CD14-positive monocyte (primary cell): Measurements from ENCODE around the gene TAS2R19. TPM values are rescaled to one million over a fixed set of nuclear protein-coding genes. Genes with fewer than 3 reads are reported as not detected.

Experiments used
- DNase-seq, 3 donors: peaks; one replicate each; pipeline ENCODE4 v3.0.0-alpha.2; 2011 to 2022
- H2AFZ ChIP-seq: 2 replicates; pipeline ENCODE4 v1.6.0; 2012; ENCODE audit warnings: mild to moderate bottlenecking, low read depth, low read length, inconsistent platforms; ENCODE audit not compliant: insufficient read depth, poor library complexity, severe bottlenecking
- H3K27ac ChIP-seq, 2 donors: 1 replicate in 1 of 2; 2 replicates in 1 of 2; pipeline ENCODE4 v1.5.1; 2012 to 2013; ENCODE audit warnings: low read length in 2 of 2, control low read depth in 1 of 2, inconsistent platforms in 1 of 2, low read depth in 1 of 2, mild to moderate bottlenecking in 1 of 2
- H3K27me3 ChIP-seq, 2 donors: one replicate each; pipeline versions ENCODE4 v1.6.0 to v1.6.1; 2011 to 2013; ENCODE audit warnings: low read length in 2 of 2; ENCODE audit not compliant: control insufficient read depth in 2 of 2, insufficient read depth in 2 of 2
- H3K36me3 ChIP-seq, 2 donors: replicated peaks in 1 of 2; 1 replicate in 1 of 2; 2 replicates in 1 of 2; pipeline versions ENCODE4 v1.5.1 to v1.6.1; 2012 to 2013; ENCODE audit warnings: low read length in 2 of 2, control low read depth in 1 of 2, inconsistent platforms in 1 of 2, mild to moderate bottlenecking in 1 of 2; ENCODE audit not compliant: insufficient read depth in 2 of 2, control insufficient read depth in 1 of 2
- H3K4me1 ChIP-seq, 2 donors: 1 replicate in 1 of 2; 2 replicates in 1 of 2; pipeline versions ENCODE4 v1.5.1 to v1.6.1; 2012 to 2013; ENCODE audit warnings: low read length in 2 of 2, control low read depth in 1 of 2, inconsistent platforms in 1 of 2, mild to moderate bottlenecking in 1 of 2, moderate library complexity in 1 of 2; ENCODE audit not compliant: insufficient read depth in 2 of 2, control insufficient read depth in 1 of 2
- H3K4me2 ChIP-seq: replicated peaks from 2 replicates; pipeline ENCODE3; 2012; ENCODE audit warnings: low read length, moderate library complexity, mild to moderate bottlenecking; ENCODE audit not compliant: poor library complexity, severe bottlenecking; ENCODE audit errors: extremely low read depth
- H3K4me3 ChIP-seq, 3 experiments: fragments of 200-600 bp in 1 of 3; sonication (generic) in 1 of 3; replicated peaks in 1 of 3; 1 replicate in 2 of 3; 2 replicates in 1 of 3; pipeline ENCODE4 v1.5.1; 2011 to 2013; ENCODE audit warnings: low read length in 3 of 3, mild to moderate bottlenecking in 3 of 3, control low read depth in 2 of 3, low read depth in 2 of 3, inconsistent platforms in 1 of 3, moderate library complexity in 1 of 3
- H3K79me2 ChIP-seq: 2 replicates; pipeline ENCODE4 v1.6.0; 2012; ENCODE audit warnings: mild to moderate bottlenecking, control low read depth, inconsistent platforms, low read length, moderate library complexity; ENCODE audit not compliant: insufficient read depth
- H3K9ac ChIP-seq: 2 replicates; pipeline ENCODE4 v1.6.0; 2017; ENCODE audit warnings: low read length, mild to moderate bottlenecking; ENCODE audit not compliant: insufficient read depth, poor library complexity, severe bottlenecking
- H3K9me3 ChIP-seq, 2 donors: replicated peaks in 1 of 2; 1 replicate in 1 of 2; 2 replicates in 1 of 2; pipeline versions ENCODE4 v1.5.1 to v1.6.1; 2012 to 2013; ENCODE audit warnings: low read length in 2 of 2, control low read depth in 1 of 2; ENCODE audit not compliant: control insufficient read depth in 1 of 2, insufficient read depth in 1 of 2
- H4K20me1 ChIP-seq: 2 replicates; pipeline ENCODE4 v1.6.0; 2012; ENCODE audit warnings: mild to moderate bottlenecking, low read length, control low read depth, moderate library complexity; ENCODE audit not compliant: insufficient read depth
- H3K27ac Mint-ChIP-seq, 7 donors: one replicate each; pipeline ENCODE4 v1.8.0; 2020; ENCODE audit warnings: mild to moderate bottlenecking in 7 of 7, mixed read lengths in 7 of 7, moderate library complexity in 6 of 7, inconsistent platforms in 2 of 7
- H3K27me3 Mint-ChIP-seq, 3 donors: one replicate each; pipeline ENCODE4 v1.8.0; 2021 to 2022; ENCODE audit warnings: low read depth in 3 of 3, mild to moderate bottlenecking in 3 of 3, mixed read lengths in 3 of 3, moderate library complexity in 3 of 3, inconsistent platforms in 1 of 3
- H3K36me3 Mint-ChIP-seq, 2 donors: one replicate each; pipeline ENCODE4 v1.8.0; 2020; ENCODE audit warnings: mixed read lengths in 2 of 2, inconsistent platforms in 1 of 2, mild to moderate bottlenecking in 1 of 2
- H3K4me1 Mint-ChIP-seq: one replicate; pipeline ENCODE4 v1.8.0; 2020; ENCODE audit warnings: mild to moderate bottlenecking, mixed read lengths
- H3K4me3 Mint-ChIP-seq, 2 donors: one replicate each; pipeline ENCODE4 v1.8.0; 2020; ENCODE audit warnings: mild to moderate bottlenecking in 2 of 2, mixed read lengths in 2 of 2, moderate library complexity in 1 of 2
- H3K9me3 Mint-ChIP-seq, 7 donors: one replicate each; pipeline ENCODE4 v1.8.0; 2020 to 2022; ENCODE audit warnings: mixed read lengths in 7 of 7, mild to moderate bottlenecking in 6 of 7, moderate library complexity in 6 of 7, inconsistent platforms in 2 of 7
- WGBS: methylation state at CpG from one replicate; pipeline ENCODE4 v1.1.5; 2013; ENCODE audit warnings: missing lambda C conversion rate; ENCODE audit not compliant: insufficient coverage; 5-methylcytosine and 5-hydroxymethylcytosine counted together
- intact Hi-C, 2 donors: fragments of 100-400 bp; cut with micrococcal nuclease; formaldehyde crosslinking; loops; one replicate each; pipeline versions ENCODE4 v1.15.0 to v1.15.1; 2023
- polyA plus RNA-seq, 3 donors: library from polyadenylated mRNA; depleted of rRNA in 1 of 3; unstranded in 2 of 3; stranded (reverse) in 1 of 3; fragments of 300-500 nt in 2 of 3; fragments of >200 nt in 1 of 3; fragmentation: Illumina TruSeq in 2 of 3; gene quantifications; 1 replicate in 2 of 3; 2 replicates in 1 of 3; pipeline ENCODE4 v1.2.3, GENCODE V29; 2012 to 2021
- TF ChIP-seq, protein P1 (sequence below): fragments of 200-600 bp; IDR thresholded peaks from one replicate; pipeline ENCODE4 v1.8.0; 2022; ENCODE audit warnings: antibody characterized with exemption, mild to moderate bottlenecking

TAS2R19 gene
- polyA plus RNA-seq, 3 donors: 0.29 TPM; not detected in 2

DNA sequence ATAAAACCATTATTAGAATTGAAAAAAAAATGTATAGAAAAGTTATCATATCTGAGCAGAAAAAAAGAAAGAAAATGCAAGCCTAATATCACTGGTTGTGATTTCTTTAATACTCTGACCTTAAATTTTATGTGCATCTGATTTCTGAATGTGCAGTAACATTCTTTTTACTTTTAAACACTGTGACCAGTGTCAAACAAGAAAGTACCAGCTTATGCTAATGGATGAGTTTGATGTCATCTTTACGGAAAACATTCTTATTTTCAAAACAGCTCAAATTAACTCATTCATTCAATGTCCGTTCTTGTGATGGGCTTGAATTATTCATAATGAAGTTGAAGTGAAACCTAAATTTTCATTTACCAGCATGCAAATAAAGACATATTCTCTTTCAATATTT, 35.6 kb downstream of the TAS2R19 start, which contains the start of gene TAS2R50:
TSS of gene TAS2R50 (minus strand) at position 101 of the 400 bp plus-strand sequence. CDS start at position 49, 52 bp downstream.
- no peaks in the 10 kb centered on the region for H3K9me3 ChIP-seq
- no peak within 1 kb of the TSS for H2AFZ ChIP-seq
- Mint-ChIP-seq H3K27ac (no peak within 1 kb of the TSS), H3K4me1 (no peaks in the 10 kb centered on the region), H3K9me3 (peaks cover 0 to 7% (median 2%) of the 10 kb centered on the region in 7 donors), H3K4me3 (no peak within 1 kb of the TSS), H3K36me3 (peaks cover 0 to 4% of the 10 kb centered on the region in 2 donors), H3K27me3 (peaks cover 0 to 1% (median 1%) of the 10 kb centered on the region in 3 donors)
- no peak within 1 kb of the TSS for H3K4me2 ChIP-seq
- H4K20me1 ChIP-seq: no peaks in the 10 kb centered on the region
- no peak within 1 kb of the TSS for H3K4me3 ChIP-seq
- no peak for DNase-seq
- intact Hi-C loops: no loop called here
- no peak within 1 kb of the TSS for H3K9ac ChIP-seq
- WGBS: no CpG with 5 or more reads among the region's 2 CpGs
- no peaks in the 10 kb centered on the region for H3K27me3 ChIP-seq
- no peaks in the 10 kb centered on the region for H3K4me1 ChIP-seq
- no peaks in the 10 kb centered on the region for H3K36me3 ChIP-seq
- no peaks in the 10 kb centered on the region for H3K79me2 ChIP-seq
- H3K27ac ChIP-seq: no peak within 1 kb of the TSS
- TF ChIP-seq, protein P1, sequence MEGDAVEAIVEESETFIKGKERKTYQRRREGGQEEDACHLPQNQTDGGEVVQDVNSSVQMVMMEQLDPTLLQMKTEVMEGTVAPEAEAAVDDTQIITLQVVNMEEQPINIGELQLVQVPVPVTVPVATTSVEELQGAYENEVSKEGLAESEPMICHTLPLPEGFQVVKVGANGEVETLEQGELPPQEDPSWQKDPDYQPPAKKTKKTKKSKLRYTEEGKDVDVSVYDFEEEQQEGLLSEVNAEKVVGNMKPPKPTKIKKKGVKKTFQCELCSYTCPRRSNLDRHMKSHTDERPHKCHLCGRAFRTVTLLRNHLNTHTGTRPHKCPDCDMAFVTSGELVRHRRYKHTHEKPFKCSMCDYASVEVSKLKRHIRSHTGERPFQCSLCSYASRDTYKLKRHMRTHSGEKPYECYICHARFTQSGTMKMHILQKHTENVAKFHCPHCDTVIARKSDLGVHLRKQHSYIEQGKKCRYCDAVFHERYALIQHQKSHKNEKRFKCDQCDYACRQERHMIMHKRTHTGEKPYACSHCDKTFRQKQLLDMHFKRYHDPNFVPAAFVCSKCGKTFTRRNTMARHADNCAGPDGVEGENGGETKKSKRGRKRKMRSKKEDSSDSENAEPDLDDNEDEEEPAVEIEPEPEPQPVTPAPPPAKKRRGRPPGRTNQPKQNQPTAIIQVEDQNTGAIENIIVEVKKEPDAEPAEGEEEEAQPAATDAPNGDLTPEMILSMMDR: no peak

DNA sequence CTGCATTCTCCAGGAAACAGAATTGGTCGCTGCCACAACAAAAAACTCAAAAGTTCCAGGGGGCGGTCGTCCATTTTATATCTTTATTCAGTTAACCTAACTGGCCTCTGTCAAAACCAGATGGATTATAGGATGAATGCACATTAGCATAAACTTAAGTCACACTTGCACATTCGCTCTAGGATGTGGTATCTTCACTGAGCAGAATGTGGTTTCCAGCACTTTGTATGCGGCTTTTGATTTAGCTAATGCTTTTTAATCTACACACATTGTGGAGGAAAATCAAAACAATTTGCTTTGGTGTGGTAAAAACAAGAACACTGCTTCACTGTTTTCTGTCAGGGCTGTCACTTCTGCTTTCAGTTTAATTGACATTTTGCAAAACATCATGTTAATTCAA, 40.2 kb downstream of the TAS2R19 start:
- Mint-ChIP-seq H3K27me3 (no peaks in the 10 kb centered on the region), H3K4me1 (no peaks in the 10 kb centered on the region), H3K27ac (no peak overlapping the region), H3K9me3 (peaks cover 0 to 2% (median 0%) of the 10 kb centered on the region in 7 donors), H3K36me3 (peaks cover 0 to 3% of the 10 kb centered on the region in 2 donors), H3K4me3 (no peak overlapping the region)
- DNase-seq: no peak
- H3K9ac ChIP-seq: no peak overlapping the region
- no peaks in the 10 kb centered on the region for H3K36me3 ChIP-seq
- TF ChIP-seq, protein P1: no peak
- H3K27ac ChIP-seq: no peak overlapping the region
- no peaks in the 10 kb centered on the region for H4K20me1 ChIP-seq
- H3K27me3 ChIP-seq: no peaks in the 10 kb centered on the region
- no peak overlapping the region for H3K4me2 ChIP-seq
- no peaks in the 10 kb centered on the region for H3K4me1 ChIP-seq
- no peak overlapping the region for H3K4me3 ChIP-seq
- H2AFZ ChIP-seq: no peak overlapping the region
- 100% methylated on average over 1 of the region's 5 CpGs for WGBS
- intact Hi-C loops: no loop called here
- no peaks in the 10 kb centered on the region for H3K79me2 ChIP-seq
- H3K9me3 ChIP-seq: no peaks in the 10 kb centered on the region
